ENCODE data around the gene PNKP. TPM values are rescaled to one million over a fixed set of nuclear protein-coding genes. Genes with fewer than 3 reads are reported as not detected.
A peak's percentile ranks its signal among the peaks of the same experiment; 100 is the strongest.

Gene PNKP
- total and polyA plus RNA-seq, 9 of the 15 experiments (the other 6 are each of a cell fraction or from before 2014, with no cell fraction given): 2.8 to 85.4 (median 25.3) TPM

- no peak for TF ChIP-seq ZHX1 (conservative IDR thresholded peaks at IDR 0.05; ENCODE audit: low read length)
- peak; percentile 46 for TF ChIP-seq SUPT5H (IDR thresholded peaks at IDR 0.05)
- TF ChIP-seq ZNF785 (CRISPR knock-in tag; IDR thresholded peaks at IDR 0.05): no peak
- TF ChIP-seq CBX1 (IDR thresholded peaks at IDR 0.05; ENCODE audit: low read depth): peak; percentile 42; the same call in 1 of the 2 replicates
- no peak for TF ChIP-seq MIER1 (IDR thresholded peaks at IDR 0.05; ENCODE audit: low read depth)
- TF ChIP-seq ZNF408 (CRISPR knock-in tag; IDR thresholded peaks at IDR 0.05; ENCODE audit: low read depth): no peak
Observed at GRCh38 chr19:49859682-49860335, 7.6 kb downstream of the PNKP start (continued).
